Activated CD8-positive, alpha-beta memory T cell treated with anti-CD3 and anti-CD28 coated beads, Interleukin-2, amount 10 ng/mL, durations not matched to agents 7 days and 5 days (primary cell): ENCODE data around the gene PDIA5. TPM values are rescaled to one million over a fixed set of nuclear protein-coding genes. Genes with fewer than 3 reads are reported as not detected.

Experiments
- ATAC-seq: fragments of 150-1000 bp; cut with Tn5 transposase; one replicate; pipeline ENCODE4 v1.10.0; 2021; ENCODE audit warnings: moderate library complexity
- CTCF ChIA-PET: fragments of 350-600 bp; sonication (Branson Sonifier 250); formaldehyde crosslinking; loops from one replicate; lab custom pipeline; 2021; ENCODE audit warnings: antibody characterized with exemption; lab: Charles Lee
- DNase-seq: peaks from one replicate; pipeline ENCODE4 v3.0.0-alpha.2; 2020
- H3K27ac Mint-ChIP-seq: one replicate; pipeline ENCODE4 v1.8.0; 2021; ENCODE audit warnings: mild to moderate bottlenecking, mixed read lengths
- H3K27me3 Mint-ChIP-seq: one replicate; pipeline ENCODE4 v1.8.0; 2021; ENCODE audit warnings: mixed read lengths
- H3K36me3 Mint-ChIP-seq: one replicate; pipeline ENCODE4 v1.8.0; 2021; ENCODE audit warnings: mild to moderate bottlenecking, mixed read lengths
- H3K4me1 Mint-ChIP-seq: one replicate; pipeline ENCODE4 v1.8.0; 2021; ENCODE audit warnings: mixed read lengths
- H3K4me3 Mint-ChIP-seq: one replicate; pipeline ENCODE4 v1.8.0; 2021; ENCODE audit warnings: mild to moderate bottlenecking, moderate library complexity, mixed read lengths
- H3K9me3 Mint-ChIP-seq: one replicate; pipeline ENCODE4 v1.8.0; 2022; ENCODE audit warnings: low read depth, mixed read lengths
- total RNA-seq, 2 experiments: library from RNA; stranded (reverse); gene quantifications; one replicate each; pipeline ENCODE4 v1.2.3, GENCODE V29; 2021

The PDIA5 gene
- total RNA-seq, 2 experiments from 2014 or later: 9.4 to 11.1 TPM

GRCh38 chr3:123067689-123068600 lies 1.1 kb downstream of the PDIA5 start:
- Mint-ChIP-seq H3K27ac (no peak overlapping the region), H3K9me3 (no peaks in the 10 kb centered on the region), H3K4me1 (peaks cover 39% of the 10 kb centered on the region), H3K27me3 (peaks cover 10% of the 10 kb centered on the region), H3K4me3 (peak overlapping the region; percentile 77), H3K36me3 (no peaks in the 10 kb centered on the region)
- peak; percentile 47 for DNase-seq
- CTCF ChIA-PET: interaction anchor here (1.3 to 1.7 kb wide), 2 partner anchors 13 to 389 kb away, joined by 4 read pairs; no protein-coding TSS in a partner anchor
- ATAC-seq: peak; percentile 47

GRCh38 chr3:123068601-123069381 lies 2.0 kb downstream of the PDIA5 start:
- H3K4me3 Mint-ChIP-seq: peak overlapping the region; percentile 77
- CTCF ChIA-PET: no interaction called here
- DNase-seq (no peak), ATAC-seq (no peak)
- H3K27ac Mint-ChIP-seq: no peak overlapping the region
- peaks cover 39% of the 10 kb centered on the region for H3K4me1 Mint-ChIP-seq
- H3K36me3 Mint-ChIP-seq: no peaks in the 10 kb centered on the region
- H3K27me3 Mint-ChIP-seq: peaks cover 8% of the 10 kb centered on the region
- H3K9me3 Mint-ChIP-seq: no peaks in the 10 kb centered on the region

GRCh38 chr3:123070510-123070909 lies 3.7 kb downstream of the PDIA5 start:
- H3K36me3 Mint-ChIP-seq: no peaks in the 10 kb centered on the region

GRCh38 chr3:123071146-123071545 lies 4.3 kb downstream of the PDIA5 start:
- no peaks in the 10 kb centered on the region for H3K27me3 Mint-ChIP-seq
- peaks cover 23% of the 10 kb centered on the region for H3K4me1 Mint-ChIP-seq
- H3K36me3 Mint-ChIP-seq: no peaks in the 10 kb centered on the region
- DNase-seq (no peak), ATAC-seq (no peak)
- no peaks in the 10 kb centered on the region for H3K9me3 Mint-ChIP-seq
- no peak overlapping the region for H3K27ac Mint-ChIP-seq
- CTCF ChIA-PET: no interaction called here
- no peak overlapping the region for H3K4me3 Mint-ChIP-seq

More at GRCh38 chr3:123070510-123070909, 3.7 kb downstream of the PDIA5 start:
- Mint-ChIP-seq H3K27ac (no peak overlapping the region), H3K27me3 (no peaks in the 10 kb centered on the region), H3K4me3 (no peak overlapping the region), H3K9me3 (no peaks in the 10 kb centered on the region), H3K4me1 (peaks cover 26% of the 10 kb centered on the region)
- CTCF ChIA-PET: no interaction called here
- no peak for DNase-seq
- ATAC-seq: no peak

GRCh38 chr3:123071581-123071980 lies 4.8 kb downstream of the PDIA5 start:
- H3K27me3 Mint-ChIP-seq: no peaks in the 10 kb centered on the region
- H3K9me3 Mint-ChIP-seq: no peaks in the 10 kb centered on the region
- H3K36me3 Mint-ChIP-seq: no peaks in the 10 kb centered on the region
- DNase-seq (no peak), ATAC-seq (no peak)
- peaks cover 19% of the 10 kb centered on the region for H3K4me1 Mint-ChIP-seq
- CTCF ChIA-PET: no interaction called here
- no peak overlapping the region for H3K27ac Mint-ChIP-seq
- no peak overlapping the region for H3K4me3 Mint-ChIP-seq

GRCh38 chr3:123072152-123072551 lies 5.3 kb downstream of the PDIA5 start:
- H3K4me1 Mint-ChIP-seq: peaks cover 16% of the 10 kb centered on the region
- ATAC-seq (no peak), DNase-seq (no peak)
- H3K36me3 Mint-ChIP-seq: no peaks in the 10 kb centered on the region
- no peak overlapping the region for H3K4me3 Mint-ChIP-seq
- H3K27ac Mint-ChIP-seq: no peak overlapping the region
- no peaks in the 10 kb centered on the region for H3K27me3 Mint-ChIP-seq
- no peaks in the 10 kb centered on the region for H3K9me3 Mint-ChIP-seq
- CTCF ChIA-PET: no interaction called here

- Mint-ChIP-seq H3K9me3 (no peaks in the 10 kb centered on the region), H3K27ac (no peak overlapping the region), H3K27me3 (no peaks in the 10 kb centered on the region), H3K4me1 (peaks cover 16% of the 10 kb centered on the region), H3K36me3 (no peaks in the 10 kb centered on the region), H3K4me3 (no peak overlapping the region)
- CTCF ChIA-PET: no interaction called here
- no peak for ATAC-seq
- DNase-seq: no peak
These were observed 5.7 kb downstream of the PDIA5 start for GRCh38 chr3:123072564-123072963.

- ATAC-seq (no peak), DNase-seq (no peak)
- CTCF ChIA-PET: no interaction called here
- Mint-ChIP-seq H3K9me3 (no peaks in the 10 kb centered on the region), H3K27ac (no peak overlapping the region), H3K4me3 (no peak overlapping the region), H3K36me3 (no peaks in the 10 kb centered on the region), H3K27me3 (no peaks in the 10 kb centered on the region), H3K4me1 (peaks cover 3% of the 10 kb centered on the region)
These were observed 8.5 kb downstream of the PDIA5 start for GRCh38 chr3:123075359-123075758.

GRCh38 chr3:123076112-123076495 lies 9.3 kb downstream of the PDIA5 start:
- Mint-ChIP-seq H3K4me3 (no peak overlapping the region), H3K27ac (no peak overlapping the region), H3K9me3 (no peaks in the 10 kb centered on the region), H3K4me1 (peaks cover 3% of the 10 kb centered on the region), H3K36me3 (no peaks in the 10 kb centered on the region), H3K27me3 (no peaks in the 10 kb centered on the region)
- DNase-seq (no peak), ATAC-seq (no peak)
- CTCF ChIA-PET: no interaction called here

- ATAC-seq: no peak
These were observed 9.9 kb downstream of the PDIA5 start for GRCh38 chr3:123076496-123077418.

GRCh38 chr3:123078101-123078500 lies 11.3 kb downstream of the PDIA5 start:
- Mint-ChIP-seq H3K36me3 (no peaks in the 10 kb centered on the region), H3K4me3 (no peak overlapping the region), H3K27ac (no peak overlapping the region), H3K4me1 (peaks cover 14% of the 10 kb centered on the region), H3K9me3 (no peaks in the 10 kb centered on the region), H3K27me3 (no peaks in the 10 kb centered on the region)
- CTCF ChIA-PET: no interaction called here
- DNase-seq: no peak
- no peak for ATAC-seq

More at GRCh38 chr3:123076496-123077418, 9.9 kb downstream of the PDIA5 start:
- Mint-ChIP-seq H3K9me3 (no peaks in the 10 kb centered on the region), H3K36me3 (no peaks in the 10 kb centered on the region), H3K4me3 (no peak overlapping the region), H3K27me3 (no peaks in the 10 kb centered on the region), H3K4me1 (peaks cover 6% of the 10 kb centered on the region), H3K27ac (no peak overlapping the region)
- DNase-seq: no peak
- CTCF ChIA-PET: no interaction called here

GRCh38 chr3:123080864-123081562 lies 14.2 kb downstream of the PDIA5 start:
- H3K9me3 Mint-ChIP-seq: no peaks in the 10 kb centered on the region

More at GRCh38 chr3:123080864-123081562, 14.2 kb downstream of the PDIA5 start:
- Mint-ChIP-seq H3K27ac (no peak overlapping the region), H3K36me3 (no peaks in the 10 kb centered on the region), H3K4me3 (no peak overlapping the region), H3K4me1 (peaks cover 34% of the 10 kb centered on the region), H3K27me3 (no peaks in the 10 kb centered on the region)
- ATAC-seq: no peak
- no peak for DNase-seq
- CTCF ChIA-PET: interaction anchor here (1.0 to 1.2 kb wide), 2 partner anchors 14 to 52 kb away, joined by 3 to 4 read pairs; partner anchors contain the start of gene PDIA5
